HEK293 (cell line): ENCODE results near the gene SF3B3.

Experiments used
- CTCF ChIA-PET: fragments of 350-600 bp; formaldehyde crosslinking; extraction: SDS; loops from one replicate; lab custom pipeline; 2021; ENCODE audit warnings: antibody characterized with exemption; lab: Yijun Ruan, JAX
- POLR2A ChIA-PET: fragments of 300-600 bp; formaldehyde crosslinking; extraction: SDS; loops from one replicate; lab custom pipeline; 2020; ENCODE audit warnings: antibody characterized with exemption, inconsistent platforms; lab: Yijun Ruan, JAX
- H3K27ac ChIP-seq: fragments of 200-500 bp; sonication (Bioruptor generic); 2 replicates; pipeline ENCODE4 v1.5.1; 2014; ENCODE audit warnings: low read depth, low read length, control low read depth, inconsistent platforms; ENCODE audit errors: extremely low read depth
- H3K36me3 ChIP-seq, 2 experiments: fragments of 200-500 bp in 1 of 2; sonication (Bioruptor generic) in 1 of 2; 1 replicate in 1 of 2; 2 replicates in 1 of 2; pipeline ENCODE4 v1.5.1; 2014 to 2017; ENCODE audit warnings: inconsistent platforms in 2 of 2, low read length in 2 of 2; ENCODE audit not compliant: control insufficient read depth in 2 of 2, insufficient read depth in 1 of 2
- H3K4me1 ChIP-seq: fragments of 200-500 bp; sonication (Bioruptor generic); 2 replicates; pipeline ENCODE4 v1.5.1; 2014; ENCODE audit warnings: mild to moderate bottlenecking, low read length, inconsistent platforms; ENCODE audit not compliant: control insufficient read depth, insufficient read depth
- H3K4me3 ChIP-seq: 2 replicates; pipeline ENCODE4 v1.5.1; 2011; ENCODE audit warnings: low read depth, mild to moderate bottlenecking, control low read depth, low read length, moderate library complexity
- H3K9me3 ChIP-seq: fragments of 200-500 bp; sonication (Bioruptor generic); 2 replicates; pipeline ENCODE4 v1.5.1; 2014; ENCODE audit warnings: low read depth, low read length, inconsistent platforms; ENCODE audit not compliant: control insufficient read depth, insufficient read depth
- KLF1 ChIP-seq: fragments of 450-650 bp; formaldehyde crosslinking; IDR thresholded peaks from 2 replicates; pipeline ENCODE4 v1.5.1; 2016; ENCODE audit warnings: missing biosample characterization, missing genetic modification characterization
- OSR2 ChIP-seq: fragments of 450-650 bp; formaldehyde crosslinking; IDR thresholded peaks from 2 replicates; pipeline ENCODE4 v1.5.1; 2016; ENCODE audit warnings: missing biosample characterization, missing genetic modification characterization
- PRDM6 ChIP-seq: fragments of 450-650 bp; formaldehyde crosslinking; IDR thresholded peaks from 2 replicates; pipeline ENCODE4 v1.5.1; 2017; ENCODE audit warnings: missing biosample characterization, missing genetic modification characterization
- SALL2 ChIP-seq: fragments of 450-650 bp; formaldehyde crosslinking; IDR thresholded peaks from 2 replicates; pipeline ENCODE4 v1.5.0; 2017; ENCODE audit warnings: missing biosample characterization, mild to moderate bottlenecking, missing genetic modification characterization, borderline replicate concordance
- ZBTB11 ChIP-seq: fragments of 450-650 bp; formaldehyde crosslinking; conservative IDR thresholded peaks from 2 replicates; pipeline ENCODE4 v1.5.1; 2016; ENCODE audit warnings: low read depth, missing biosample characterization, missing genetic modification characterization
- ZFP69B ChIP-seq: fragments of 450-650 bp; formaldehyde crosslinking; IDR thresholded peaks from 2 replicates; pipeline ENCODE4 v1.5.1; 2016; ENCODE audit warnings: missing biosample characterization, missing genetic modification characterization
- ZIC2 ChIP-seq: fragments of 450-650 bp; formaldehyde crosslinking; IDR thresholded peaks from 2 replicates; pipeline ENCODE4 v1.5.1; 2016; ENCODE audit warnings: missing biosample characterization, missing genetic modification characterization
- ZNF112 ChIP-seq: fragments of 450-650 bp; formaldehyde crosslinking; IDR thresholded peaks from 2 replicates; pipeline ENCODE4 v1.5.0; 2017; ENCODE audit warnings: missing biosample characterization, missing genetic modification characterization
- ZNF19 ChIP-seq: fragments of 450-650 bp; formaldehyde crosslinking; IDR thresholded peaks from 2 replicates; pipeline ENCODE4; 2016; ENCODE audit warnings: missing biosample characterization, missing genetic modification characterization, low read depth
- ZNF280D ChIP-seq: fragments of 450-650 bp; formaldehyde crosslinking; IDR thresholded peaks from 2 replicates; pipeline ENCODE4 v1.5.1; 2016; ENCODE audit warnings: missing biosample characterization, missing genetic modification characterization
- ZNF48 ChIP-seq: fragments of 450-650 bp; formaldehyde crosslinking; IDR thresholded peaks from 2 replicates; pipeline ENCODE4 v1.5.1; 2016; ENCODE audit warnings: missing biosample characterization, missing genetic modification characterization
- ZNF518A ChIP-seq: fragments of 450-650 bp; formaldehyde crosslinking; conservative IDR thresholded peaks from 2 replicates; pipeline ENCODE4 v1.5.1; 2016; ENCODE audit warnings: low read depth, missing biosample characterization, missing genetic modification characterization
- ZNF544 ChIP-seq: fragments of 450-650 bp; formaldehyde crosslinking; IDR thresholded peaks from 2 replicates; pipeline ENCODE4 v1.5.0; 2017; ENCODE audit warnings: missing biosample characterization, missing genetic modification characterization
- ZNF785 ChIP-seq: fragments of 450-650 bp; formaldehyde crosslinking; IDR thresholded peaks from 2 replicates; pipeline ENCODE4 v1.5.1; 2016; ENCODE audit warnings: missing biosample characterization, missing genetic modification characterization
- ZNF843 ChIP-seq: fragments of 450-650 bp; formaldehyde crosslinking; IDR thresholded peaks from 2 replicates; pipeline ENCODE4 v1.5.1; 2016; ENCODE audit warnings: missing biosample characterization, missing genetic modification characterization
- ZSCAN16 ChIP-seq: fragments of 450-650 bp; formaldehyde crosslinking; IDR thresholded peaks from 2 replicates; pipeline ENCODE4 v1.5.1; 2016; ENCODE audit warnings: missing biosample characterization, missing genetic modification characterization

SF3B3 gene

GRCh38 chr16:70569752-70570151, 46.1 kb downstream of the SF3B3 start:
- H3K9me3 ChIP-seq = no peaks in the 10 kb centered on the region
- H3K36me3 ChIP-seq = peaks cover 55 to 100% of the 10 kb centered on the region in 2 experiments; a peak in 2 of 3 replicates
- POLR2A ChIA-PET = no interaction called here
- no peak overlapping the region for H3K4me3 ChIP-seq
- no peak overlapping the region for H3K27ac ChIP-seq
- CTCF ChIA-PET = no interaction called here
- no peak for TF ChIP-seq ZNF785 (tag by site-specific recombination)
- no peak for TF ChIP-seq ZNF843 (tag by site-specific recombination)
- TF ChIP-seq ZSCAN16 = no peak
- no peaks in the 10 kb centered on the region for H3K4me1 ChIP-seq

- H3K4me1 ChIP-seq = no peaks in the 10 kb centered on the region
- ChIA-PET CTCF (no interaction called here), POLR2A (no interaction called here)
- H3K27ac ChIP-seq = no peak overlapping the region
- no peak overlapping the region for H3K4me3 ChIP-seq
- H3K36me3 ChIP-seq = peaks cover 43 to 94% of the 10 kb centered on the region in 2 experiments; a peak in 2 of 3 replicates
- TF ChIP-seq OSR2 (no peak), ZNF48 (tag by site-specific recombination) (no peak), ZFP69B (no peak), ZNF112 (tag by site-specific recombination) (no peak), ZNF518A (tag by site-specific recombination) (no peak), ZNF544 (no peak), ZNF19 (tag by site-specific recombination) (no peak), ZIC2 (no peak), PRDM6 (tag by site-specific recombination) (no peak), KLF1 (tag by site-specific recombination) (no peak), ZNF280D (tag by site-specific recombination) (no peak), SALL2 (tag by site-specific recombination) (no peak), ZBTB11 (no peak)
- H3K9me3 ChIP-seq = no peaks in the 10 kb centered on the region
These were observed 47.5 kb downstream of the SF3B3 start for GRCh38 chr16:70570967-70571570.
